ENCODE measurements around the gene DNAH5.
A peak's percentile ranks its signal among the peaks of the same experiment; 100 is the strongest.
"Not testable (repeated sequence)": the region's sequence is repeated elsewhere in the genome, so short reads cannot be mapped to it uniquely, and the experiment has no call there.

The DNAH5 gene, protein sequence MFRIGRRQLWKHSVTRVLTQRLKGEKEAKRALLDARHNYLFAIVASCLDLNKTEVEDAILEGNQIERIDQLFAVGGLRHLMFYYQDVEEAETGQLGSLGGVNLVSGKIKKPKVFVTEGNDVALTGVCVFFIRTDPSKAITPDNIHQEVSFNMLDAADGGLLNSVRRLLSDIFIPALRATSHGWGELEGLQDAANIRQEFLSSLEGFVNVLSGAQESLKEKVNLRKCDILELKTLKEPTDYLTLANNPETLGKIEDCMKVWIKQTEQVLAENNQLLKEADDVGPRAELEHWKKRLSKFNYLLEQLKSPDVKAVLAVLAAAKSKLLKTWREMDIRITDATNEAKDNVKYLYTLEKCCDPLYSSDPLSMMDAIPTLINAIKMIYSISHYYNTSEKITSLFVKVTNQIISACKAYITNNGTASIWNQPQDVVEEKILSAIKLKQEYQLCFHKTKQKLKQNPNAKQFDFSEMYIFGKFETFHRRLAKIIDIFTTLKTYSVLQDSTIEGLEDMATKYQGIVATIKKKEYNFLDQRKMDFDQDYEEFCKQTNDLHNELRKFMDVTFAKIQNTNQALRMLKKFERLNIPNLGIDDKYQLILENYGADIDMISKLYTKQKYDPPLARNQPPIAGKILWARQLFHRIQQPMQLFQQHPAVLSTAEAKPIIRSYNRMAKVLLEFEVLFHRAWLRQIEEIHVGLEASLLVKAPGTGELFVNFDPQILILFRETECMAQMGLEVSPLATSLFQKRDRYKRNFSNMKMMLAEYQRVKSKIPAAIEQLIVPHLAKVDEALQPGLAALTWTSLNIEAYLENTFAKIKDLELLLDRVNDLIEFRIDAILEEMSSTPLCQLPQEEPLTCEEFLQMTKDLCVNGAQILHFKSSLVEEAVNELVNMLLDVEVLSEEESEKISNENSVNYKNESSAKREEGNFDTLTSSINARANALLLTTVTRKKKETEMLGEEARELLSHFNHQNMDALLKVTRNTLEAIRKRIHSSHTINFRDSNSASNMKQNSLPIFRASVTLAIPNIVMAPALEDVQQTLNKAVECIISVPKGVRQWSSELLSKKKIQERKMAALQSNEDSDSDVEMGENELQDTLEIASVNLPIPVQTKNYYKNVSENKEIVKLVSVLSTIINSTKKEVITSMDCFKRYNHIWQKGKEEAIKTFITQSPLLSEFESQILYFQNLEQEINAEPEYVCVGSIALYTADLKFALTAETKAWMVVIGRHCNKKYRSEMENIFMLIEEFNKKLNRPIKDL (N-terminal part only)

DNA sequence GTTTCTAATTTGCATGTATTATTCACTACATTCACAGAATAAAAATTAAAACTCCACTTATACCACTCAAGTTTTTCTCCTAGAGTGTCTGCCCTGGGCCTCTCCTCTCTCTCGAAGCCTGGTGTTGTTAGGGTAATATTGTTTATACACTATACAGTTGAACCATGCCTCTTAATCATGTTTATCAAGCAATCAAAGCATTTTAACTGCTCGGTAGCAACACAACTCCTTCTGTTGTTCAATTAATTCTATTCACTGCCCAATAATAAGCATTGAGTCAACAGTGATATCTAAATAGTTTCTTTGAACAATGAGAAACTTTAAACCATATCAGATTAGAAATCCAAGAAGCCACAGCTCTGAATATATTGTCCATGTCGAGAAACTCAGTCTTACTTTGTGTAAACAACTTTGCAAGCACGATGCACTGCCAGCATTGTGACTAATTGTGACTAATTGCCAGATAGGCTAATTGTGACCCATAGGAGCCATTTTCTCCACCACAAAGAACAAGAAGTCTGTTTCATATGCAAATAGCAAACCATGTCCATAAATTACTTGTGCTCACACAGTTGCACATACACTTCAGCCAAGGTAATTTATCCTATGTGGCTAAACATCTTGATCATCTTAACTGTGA lies at the start of gene DNAH5:
Gene DNAH5, minus strand, starts transcription at position 129 of the 640 bp plus-strand sequence. CDS start 250 bp downstream, outside the sequence.
- DNase-seq, result no peak

DNA sequence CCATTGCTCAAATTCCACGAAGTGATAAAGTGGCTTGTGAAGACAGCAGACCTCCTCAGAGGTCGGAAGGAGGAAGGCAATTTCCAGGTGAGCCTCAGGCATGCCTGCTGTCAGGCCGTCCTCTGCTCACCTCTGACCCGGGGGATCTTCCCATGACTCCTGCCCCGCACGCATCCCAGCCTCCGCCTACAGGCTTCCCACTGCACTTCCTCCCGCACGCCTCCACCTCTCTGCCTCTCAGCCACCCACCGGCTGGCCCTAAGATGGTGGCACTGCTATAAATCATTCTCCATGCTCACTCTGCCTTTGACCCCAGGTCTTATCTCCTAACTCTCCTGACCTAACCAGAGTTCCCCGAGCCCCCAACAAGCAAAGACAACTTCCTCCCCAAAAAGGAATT lies 49.4 kb upstream of the DNAH5 start:
- DNase-seq, result no peak

DNA sequence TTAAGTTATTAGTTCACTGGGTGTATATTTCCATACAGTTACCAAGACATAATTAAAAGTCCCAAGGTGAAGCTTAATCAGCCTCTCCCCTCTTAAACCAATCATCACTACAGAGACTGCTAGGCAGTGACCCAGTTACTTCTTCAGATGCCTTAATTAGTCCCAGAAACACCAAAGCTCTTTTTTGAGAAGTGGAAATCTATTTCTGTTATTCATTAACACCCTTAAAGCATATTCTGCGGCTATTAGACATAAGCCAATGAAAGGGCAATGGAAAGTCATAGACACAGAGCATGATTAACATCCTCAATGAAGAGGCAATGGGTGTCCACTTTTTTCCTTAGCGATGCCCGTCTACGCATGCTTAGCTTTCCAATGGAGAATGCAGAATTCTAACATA lies 48.3 kb upstream of the DNAH5 start:
- DNase-seq, result no peak

DNA sequence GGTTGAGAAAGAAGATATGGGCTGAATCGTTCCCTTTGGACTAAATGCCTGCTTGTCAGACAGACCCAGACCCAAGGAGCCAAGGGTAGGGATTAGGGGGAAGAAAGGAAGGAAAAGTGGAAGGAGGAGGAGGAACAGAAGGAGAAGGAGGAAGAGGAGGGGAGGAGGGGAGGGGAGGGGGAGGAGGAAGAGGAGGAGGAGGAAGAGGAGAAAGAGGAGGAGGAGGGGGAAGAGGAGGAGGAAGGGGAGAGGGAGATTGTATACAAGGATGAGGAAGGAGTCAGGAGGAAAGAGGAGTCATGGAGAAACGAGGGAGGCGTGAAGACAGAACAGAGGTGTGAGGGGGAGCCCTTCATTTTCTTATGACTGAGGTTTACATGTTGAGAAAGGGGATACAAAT lies 46.9 kb upstream of the DNAH5 start:
- no peak for DNase-seq

DNA sequence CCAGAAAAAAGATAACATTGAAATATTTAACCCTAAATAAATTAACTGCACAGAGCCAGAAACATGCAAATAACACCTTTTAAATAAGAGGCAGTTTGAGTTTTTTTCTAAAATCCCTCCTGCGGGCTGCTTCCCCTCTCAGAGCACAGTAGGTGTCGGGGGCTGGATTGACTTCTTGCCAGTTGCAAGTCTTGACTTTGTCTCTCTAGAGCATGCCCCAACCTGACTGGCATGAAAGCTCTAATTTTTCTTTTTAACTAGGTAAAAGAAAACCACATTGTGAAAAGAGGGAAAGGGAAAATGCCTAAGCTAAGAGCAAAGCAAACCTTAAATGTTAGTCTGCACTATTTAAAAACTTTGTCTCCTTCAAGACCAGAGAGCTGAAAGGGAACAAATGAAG lies 46.4 kb upstream of the DNAH5 start:
- DNase-seq, result no peak

DNA sequence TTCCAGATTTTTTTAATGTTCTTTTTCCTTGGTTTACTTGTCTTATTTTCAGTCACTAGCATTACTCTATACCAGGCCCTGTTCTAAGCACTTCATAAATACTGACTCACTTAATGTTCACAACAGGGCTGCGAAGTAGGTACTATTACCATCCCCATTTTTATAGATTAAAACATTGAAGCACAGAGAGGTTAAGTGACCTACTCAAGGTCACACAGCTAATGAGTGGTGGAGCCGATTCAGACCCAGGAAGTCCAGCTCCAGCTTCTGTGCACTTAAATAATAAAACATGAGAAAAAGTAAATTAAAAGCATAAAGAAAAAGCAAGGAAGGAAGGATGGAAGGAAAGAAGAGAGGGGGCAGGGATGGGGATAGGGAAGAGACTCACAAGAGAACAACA lies 45.3 kb upstream of the DNAH5 start:
- DNase-seq, result no peak

DNA sequence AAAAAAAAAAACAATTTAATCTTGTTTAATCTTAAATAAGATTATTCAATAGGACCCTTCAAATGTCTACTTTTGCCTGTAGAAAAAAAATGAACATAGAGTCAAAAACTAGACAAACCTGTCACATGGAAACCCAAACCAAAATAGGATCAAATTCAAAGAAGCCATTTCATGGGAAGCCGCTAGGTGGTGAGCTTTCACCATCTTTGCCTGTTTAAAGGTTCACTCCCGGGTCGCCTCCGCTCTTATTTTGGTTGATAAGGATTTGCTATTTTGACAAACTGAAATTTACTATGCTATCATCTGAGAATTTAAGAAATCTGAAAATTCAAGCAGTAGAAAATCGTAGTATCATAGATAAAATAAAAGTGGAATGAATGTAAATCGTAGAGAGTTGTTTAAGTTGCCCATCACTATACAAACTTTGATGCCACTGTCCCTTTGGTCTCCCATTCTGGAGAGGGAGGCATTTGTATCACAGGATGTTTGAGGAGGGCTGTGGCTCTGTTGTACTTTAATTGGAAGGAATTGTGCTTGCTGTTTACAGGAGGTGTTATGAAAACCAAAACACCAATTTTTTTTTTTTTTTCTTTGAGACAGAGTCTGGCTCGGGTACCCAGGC lies 43.5 kb upstream of the DNAH5 start:
- DNase-seq, result peak; percentile 20

DNA sequence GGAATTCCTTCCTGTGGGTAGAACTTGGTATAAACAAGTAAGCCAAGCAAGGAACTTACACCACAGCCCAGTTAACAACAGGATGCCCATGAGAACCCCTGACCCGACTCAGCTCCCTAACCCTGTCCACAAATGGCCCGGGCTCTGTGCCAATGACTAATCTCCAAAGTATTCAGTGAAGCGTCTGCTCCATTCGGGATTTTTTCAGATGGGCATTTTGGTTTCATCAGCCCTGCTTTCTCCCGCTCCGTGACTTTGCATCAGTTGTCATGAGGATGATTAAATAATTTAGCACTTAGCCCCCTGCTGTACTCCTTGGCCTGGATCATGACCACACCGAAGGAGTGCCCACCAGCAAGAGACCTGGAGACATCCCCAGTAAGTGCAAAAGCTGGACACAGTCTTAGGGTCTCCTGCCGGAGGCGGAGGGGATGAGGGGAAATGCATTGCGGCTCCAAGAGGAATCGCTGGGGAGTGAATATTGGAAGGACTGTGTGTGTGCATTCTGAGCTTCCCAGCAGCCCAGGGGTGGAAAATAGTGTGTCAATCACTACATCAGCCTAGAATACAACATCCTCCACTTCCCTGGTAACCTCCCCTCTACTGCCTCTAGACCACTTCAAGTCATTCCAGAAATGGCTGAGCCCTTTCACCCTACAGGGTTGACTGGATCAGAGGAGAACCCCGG lies 41.4 kb upstream of the DNAH5 start:
- no peak for DNase-seq

DNA sequence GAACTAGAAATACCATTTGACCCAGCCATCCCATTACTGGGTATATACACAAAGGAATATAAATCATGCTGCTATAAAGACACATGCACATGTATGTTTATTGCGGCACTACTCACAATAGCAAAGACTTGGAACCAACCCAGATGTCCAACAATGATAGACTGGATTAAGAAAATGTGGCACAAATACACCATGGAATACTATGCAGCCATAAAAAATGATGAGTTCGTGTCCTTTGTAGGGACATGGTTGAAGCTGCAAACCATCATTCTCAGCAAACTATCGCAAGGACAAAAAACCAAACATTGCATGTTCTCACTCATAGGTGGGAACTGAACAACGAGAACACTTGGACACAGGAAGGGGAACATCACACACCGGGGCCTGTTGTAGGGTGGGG lies 40.4 kb upstream of the DNAH5 start:
- not testable (repeated sequence) for DNase-seq

DNA sequence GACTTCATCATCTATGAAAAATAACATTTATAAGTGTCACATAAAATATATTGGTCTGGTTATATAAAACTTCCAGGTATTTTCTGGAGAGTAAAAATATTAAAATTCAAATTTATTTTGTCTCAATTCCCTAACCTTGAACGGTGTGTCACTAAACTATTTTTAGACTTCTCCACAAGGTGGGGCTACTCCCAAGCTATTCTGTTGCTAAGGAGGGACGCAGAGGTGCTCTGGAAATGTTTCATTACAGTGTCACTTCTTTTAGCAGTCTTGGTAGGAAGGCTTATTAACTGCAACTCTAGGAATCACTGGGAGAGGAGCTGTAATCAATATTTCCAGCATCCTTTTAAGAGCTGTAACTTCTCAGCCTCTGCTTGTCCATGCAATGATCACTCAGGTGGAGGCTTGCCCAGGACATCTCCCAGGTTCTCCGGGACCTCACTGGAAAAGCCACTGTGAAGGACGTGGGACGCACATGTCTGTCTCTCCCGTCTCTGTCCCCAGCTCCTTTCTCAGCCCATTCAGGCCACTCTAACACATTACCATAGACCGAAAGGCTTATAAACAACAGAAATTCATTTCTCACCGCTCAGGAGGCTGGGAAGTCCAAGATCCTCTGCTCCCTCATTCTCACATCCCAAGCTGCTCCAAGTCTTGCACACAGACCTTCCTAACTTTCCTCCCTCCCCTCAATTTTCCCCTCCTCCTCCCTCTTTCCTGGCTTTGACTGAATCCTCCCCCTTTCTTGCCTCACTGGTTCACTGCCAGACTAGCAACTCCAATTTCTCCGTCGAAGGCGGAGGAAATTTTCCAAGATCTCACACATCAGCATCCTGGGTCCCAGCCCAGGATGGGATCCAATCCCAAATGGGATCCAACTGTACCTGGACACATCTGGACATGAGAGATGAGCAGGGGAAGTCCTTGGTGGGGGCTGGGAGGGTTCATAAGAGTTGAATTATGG lies 32.7 kb upstream of the DNAH5 start:
- peak; percentile 10 for DNase-seq

DNA sequence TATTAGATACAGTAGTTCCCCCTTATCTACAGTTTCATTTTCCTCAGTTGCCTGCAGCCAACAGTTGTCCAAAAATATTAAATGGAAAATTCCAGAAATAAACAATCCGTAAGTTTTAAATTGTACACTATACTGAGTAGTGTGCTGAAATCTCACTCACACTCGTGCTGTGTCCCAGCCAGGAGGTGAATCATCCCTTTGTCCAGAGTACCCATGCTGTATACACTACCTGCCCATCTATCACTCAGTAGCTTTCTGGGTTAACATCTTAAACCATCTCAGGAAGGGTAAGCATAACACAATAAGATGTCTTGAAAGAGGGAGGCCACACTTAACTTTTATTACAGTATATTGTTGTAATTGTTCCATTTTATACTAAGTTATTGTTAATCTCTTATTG lies 31.7 kb upstream of the DNAH5 start:
- no peak for DNase-seq

DNA sequence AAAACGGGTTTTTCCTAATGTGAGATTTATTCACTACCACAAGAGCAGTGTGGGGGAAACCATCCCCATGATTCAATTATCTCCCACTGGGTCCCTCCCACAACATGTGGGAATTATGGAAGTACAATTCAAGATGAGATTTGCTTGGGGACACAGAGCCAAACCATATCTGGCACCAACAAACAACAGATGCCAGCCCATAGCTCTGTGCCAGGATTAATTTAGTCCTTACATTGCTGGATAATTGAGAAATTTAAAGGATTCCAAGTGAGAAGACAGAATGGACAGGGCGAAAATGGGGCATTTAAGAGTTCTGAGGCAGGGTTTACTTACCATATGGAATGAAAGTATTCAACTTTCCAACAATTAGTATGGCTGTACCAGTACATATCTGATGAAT lies 30.8 kb upstream of the DNAH5 start:
- DNase-seq, result no peak

DNA sequence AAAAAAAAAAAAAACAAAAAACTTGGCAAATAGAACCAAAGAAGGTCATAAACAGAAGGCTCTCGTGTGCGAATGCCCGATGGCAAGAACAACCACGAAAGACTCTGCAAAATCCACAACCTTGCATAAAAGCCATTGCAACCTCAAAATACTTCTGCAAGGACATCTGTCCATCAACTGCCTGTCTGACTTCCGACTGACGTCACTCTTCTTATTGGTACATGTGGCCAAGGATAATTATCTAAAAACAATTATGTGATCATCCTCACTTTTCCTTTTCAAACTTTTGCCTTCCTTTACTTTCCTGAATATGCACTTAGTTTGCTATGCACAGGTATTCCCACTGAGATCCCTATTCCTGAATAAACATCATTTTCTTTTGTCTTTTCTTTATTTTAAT lies 29.2 kb upstream of the DNAH5 start:
- no peak for DNase-seq

DNA sequence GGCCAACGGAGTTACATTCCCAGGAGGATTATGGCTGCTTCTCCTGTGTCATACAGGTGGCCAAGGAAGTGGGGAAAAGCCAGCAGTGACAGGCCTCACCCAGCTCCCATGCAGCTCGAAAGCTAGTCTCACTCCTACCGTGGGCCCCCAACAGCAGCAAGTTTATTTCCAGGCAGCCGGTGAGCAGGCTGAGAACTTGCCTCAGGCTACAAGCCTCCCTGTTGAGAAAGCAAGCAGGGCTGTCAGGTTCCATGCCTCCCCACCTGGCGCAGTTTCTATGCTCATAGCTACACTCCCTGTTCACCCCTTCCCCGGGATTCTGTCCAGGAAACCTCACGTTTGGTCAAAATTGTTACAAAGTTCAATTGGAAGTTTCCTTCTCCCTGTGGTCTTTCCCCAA lies 27.5 kb upstream of the DNAH5 start:
- no peak for DNase-seq

DNA sequence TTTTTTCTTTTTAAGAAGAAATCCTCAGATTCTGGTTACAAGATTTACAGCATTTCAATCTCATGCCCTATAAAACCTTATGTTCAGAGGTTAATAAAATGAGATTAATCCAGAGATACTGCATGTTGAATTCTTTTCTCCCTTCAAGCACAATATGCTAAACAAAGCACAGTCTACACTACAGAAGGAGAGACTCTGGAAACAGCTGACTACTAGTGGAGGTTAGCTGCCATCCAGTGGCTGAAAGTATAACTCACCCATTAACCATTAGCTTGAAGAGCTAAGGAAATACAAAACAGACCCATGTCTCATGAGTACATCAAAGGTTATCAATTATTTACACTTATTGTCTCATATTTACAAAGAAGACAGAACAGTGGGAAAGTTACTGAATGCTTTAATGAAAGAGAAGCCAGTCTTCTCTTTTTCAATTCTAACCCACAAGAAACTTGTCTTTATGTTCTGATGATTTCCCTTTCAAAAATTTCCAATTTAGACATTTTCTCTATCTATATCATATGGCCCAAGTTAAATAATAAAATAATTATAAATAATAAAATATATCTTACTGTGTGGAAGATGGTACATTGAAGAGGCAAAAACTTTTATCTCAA lies 12.7 kb upstream of the DNAH5 start:
- peak; percentile 22 for DNase-seq

DNA sequence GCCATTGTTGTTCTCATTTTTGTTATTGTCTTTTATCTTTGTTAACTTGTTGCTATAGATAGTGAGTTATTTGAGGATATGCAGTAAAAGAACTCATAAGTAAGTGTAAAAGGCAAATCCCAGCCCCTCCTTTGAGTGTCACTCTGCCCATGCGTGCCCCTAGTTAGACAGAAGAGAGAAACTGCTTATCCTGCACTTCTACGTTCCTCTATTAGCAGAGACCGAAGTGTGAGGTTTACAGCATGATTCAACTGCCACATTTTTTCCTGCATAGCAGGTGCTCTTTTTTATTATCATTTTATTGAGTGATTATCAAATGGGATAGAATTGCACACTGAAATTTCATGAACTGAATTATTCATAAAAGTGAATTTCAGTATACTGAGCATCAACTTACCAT lies 12.0 kb upstream of the DNAH5 start:
- no peak for DNase-seq

DNA sequence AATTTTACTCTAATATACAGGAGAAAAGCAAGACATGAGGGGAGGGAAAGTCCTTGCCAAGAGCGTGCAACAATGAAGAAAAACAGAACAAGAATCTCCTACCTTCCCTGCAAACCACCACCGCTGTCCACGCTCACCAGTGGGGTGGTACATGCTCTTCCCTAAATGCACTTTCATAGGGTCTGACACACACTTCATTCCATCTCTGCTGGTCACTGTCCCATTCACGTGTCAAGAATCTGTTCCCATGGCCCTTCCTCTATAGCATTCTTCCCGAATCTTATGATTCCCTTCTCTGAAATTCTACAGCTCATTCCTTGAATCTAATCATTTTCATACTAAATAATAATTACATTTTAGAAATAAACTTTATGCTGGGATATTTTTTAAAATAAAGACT lies 11.4 kb upstream of the DNAH5 start:
- no peak for DNase-seq

DNA sequence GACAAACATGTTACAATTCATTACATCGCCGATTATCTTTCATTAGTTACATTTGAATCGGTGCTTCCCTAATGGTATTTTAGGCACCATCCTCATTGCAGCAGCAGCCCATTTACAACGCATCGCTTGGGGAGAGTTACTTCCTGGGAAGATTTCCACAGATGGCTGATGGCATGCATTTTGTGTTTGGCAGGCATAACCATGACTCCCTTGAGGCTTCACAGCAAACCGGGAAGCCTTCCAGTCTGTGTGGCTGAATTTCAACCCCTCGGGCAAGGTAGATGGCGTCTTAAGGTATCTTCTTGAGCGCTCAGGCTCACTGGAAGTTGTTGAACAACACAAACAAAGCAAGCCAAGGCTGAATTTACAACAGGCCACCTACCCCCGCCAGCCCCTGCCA lies 1.6 kb upstream of the DNAH5 start:
- DNase-seq, result no peak

DNA sequence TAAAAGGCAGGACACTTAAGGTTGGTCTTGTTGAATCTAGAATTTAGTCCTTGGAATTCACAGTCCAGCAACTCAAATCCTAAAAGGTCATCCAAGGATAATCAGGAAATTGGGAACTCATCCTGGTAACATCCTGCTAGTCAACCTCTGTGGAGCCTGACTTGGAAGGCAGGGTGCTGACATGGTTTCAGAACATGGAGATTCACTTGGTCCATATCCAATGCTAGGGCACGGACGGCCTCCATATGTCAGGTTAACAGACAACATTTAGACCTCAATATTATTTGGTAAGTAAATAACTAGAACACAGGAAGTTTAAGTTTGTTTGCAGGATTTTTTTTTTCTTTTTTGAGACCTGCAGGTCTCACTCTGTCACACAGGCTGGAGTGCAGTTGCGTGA lies 783 bp upstream of the DNAH5 start:
- DNase-seq, result no peak

DNA sequence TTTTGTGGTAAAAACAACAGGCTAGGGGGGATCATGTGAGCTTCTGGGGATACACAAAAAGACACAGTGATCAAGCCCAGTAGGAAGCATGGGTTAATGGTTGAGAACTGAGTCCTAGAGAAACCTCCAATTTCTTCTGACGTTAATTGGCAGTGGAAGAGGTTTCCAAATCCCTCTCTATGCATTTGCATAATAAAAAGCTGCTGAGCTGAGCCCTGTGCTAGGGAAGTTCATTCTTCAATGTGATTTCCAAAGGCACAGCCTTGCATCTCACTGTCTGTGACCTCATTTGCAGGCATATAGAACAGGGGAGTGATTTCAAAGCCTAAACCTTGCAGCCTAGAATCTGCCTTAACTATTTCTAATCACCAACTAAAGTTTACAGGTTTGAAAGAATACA lies 812 bp downstream of the DNAH5 start:
- DNase-seq, result no peak
